HS-5 (cell line): ENCODE results near the gene HLA-DRB5.
"Not testable (repeated sequence)": the region's sequence is repeated elsewhere in the genome, so short reads cannot be mapped to it uniquely, and the experiment has no call there.

Experiments
- DNase-seq: peaks from one replicate; pipeline ENCODE4 v3.0.0-alpha.2; 2012; ENCODE audit warnings: low read depth

HLA-DRB5 gene

GRCh38 chr6:32501016-32501415 is 29.1 kb downstream of the HLA-DRB5 start:
- no peak for DNase-seq

GRCh38 chr6:32492351-32492750 is 37.7 kb downstream of the HLA-DRB5 start:
- DNase-seq = no peak

DNA sequence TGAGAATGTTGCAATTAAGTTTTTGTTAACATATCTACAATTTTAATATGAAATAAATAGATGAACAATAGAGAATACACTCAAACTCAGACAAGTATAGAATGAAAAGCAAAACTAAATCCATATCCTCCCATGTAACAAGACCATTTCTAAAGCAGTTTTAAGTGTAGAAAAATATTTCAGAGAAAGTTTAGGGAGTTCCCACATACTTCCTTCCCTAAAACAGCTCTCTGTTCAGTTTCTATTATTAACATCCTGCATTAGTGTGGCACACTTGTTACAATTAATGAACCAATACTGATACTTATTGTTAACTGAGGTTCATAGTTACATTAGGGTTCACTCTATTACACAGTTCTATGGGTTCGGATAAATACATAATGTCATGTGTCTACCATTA is 38.4 kb downstream of the HLA-DRB5 start:
- no peak for DNase-seq

GRCh38 chr6:32488083-32488482 is 42.0 kb downstream of the HLA-DRB5 start:
- no peak for DNase-seq

DNA sequence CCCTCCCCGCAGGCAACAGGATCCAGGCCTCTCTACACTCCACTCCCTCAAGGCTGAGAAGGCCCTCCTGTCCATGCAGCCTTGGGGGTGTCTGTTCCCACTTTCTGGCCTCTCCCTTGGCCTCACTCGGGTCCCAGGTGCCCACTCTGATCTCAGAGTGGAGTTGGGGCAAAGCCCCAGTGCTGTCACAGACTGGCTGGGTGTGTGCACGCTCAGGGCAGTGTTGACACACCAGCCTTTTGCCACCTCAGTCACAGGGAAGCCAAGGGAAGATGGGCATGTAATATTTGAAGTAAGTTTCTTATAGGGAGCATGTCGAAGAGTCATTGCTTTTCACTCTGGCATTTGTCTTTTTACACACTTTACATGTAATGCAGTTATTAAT is 45.5 kb downstream of the HLA-DRB5 start:
- no peak for DNase-seq

DNA sequence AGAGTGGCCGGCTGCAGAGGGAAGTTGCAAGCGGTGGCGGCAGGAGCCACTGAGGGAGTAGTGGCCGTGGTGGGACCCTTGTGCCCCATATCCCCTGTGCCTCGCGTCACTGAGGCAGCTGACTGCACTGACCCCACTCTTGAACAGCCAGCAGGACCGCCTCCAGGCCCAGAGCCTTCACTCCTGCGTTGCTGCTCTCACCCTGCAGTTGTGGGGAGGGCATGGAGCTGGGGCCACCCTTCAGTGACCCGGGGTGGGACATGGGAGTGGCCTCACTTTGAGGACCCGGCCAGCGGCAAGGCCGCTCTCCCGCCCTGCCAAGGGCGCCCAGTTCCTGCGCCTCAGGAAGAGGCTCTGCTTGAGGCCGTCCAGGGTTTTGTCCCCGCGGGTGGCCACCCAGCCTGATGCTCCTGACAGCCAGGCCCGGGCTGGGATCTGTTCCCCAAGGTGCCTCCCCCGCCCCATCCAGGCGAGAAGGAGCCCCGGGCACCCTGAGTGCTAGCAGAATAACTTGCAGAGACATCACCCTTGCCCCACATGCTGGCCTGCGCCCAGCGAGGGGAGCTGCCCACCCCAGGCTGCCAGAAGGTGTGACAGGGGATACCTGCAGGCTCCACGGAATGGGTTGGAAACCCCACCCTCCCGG is 46.0 kb downstream of the HLA-DRB5 start:
- no peak for DNase-seq

DNA sequence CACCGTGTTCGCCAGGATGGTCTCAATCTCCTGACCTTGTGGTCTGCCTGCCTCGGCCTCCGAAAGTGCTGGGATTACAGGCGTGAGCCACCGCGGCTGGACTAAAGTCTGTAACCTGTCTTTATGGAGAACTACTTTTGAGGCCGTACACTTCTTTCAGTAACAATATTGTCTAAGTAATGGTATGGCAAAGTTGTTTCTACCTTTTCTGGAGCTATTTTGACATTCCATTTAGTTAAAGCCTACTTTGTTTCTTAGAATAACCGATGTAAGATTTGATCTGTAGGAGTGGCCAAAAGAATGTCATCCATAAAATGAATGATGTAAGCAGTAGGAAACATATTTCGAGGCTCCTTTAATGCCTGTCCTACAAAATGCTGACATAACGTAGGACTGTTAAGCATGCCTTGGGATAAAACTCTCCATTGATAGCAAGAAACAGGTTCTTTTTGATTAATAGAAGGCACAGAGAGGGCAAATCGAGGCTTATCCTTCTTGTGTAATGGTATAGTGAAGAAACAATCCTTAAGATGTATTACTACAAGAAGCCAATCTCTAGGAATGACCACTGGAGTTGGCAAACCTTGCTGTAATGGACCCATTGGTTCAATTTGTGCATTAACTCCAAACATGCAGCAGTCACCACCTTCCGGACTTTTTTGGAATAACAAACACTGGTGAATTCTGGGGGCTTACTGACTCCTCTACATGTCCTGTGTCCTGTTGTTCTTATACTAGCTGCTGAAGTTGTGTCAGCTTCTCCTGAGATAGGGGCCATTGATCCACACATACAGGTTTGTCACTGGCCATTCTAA is 54.5 kb downstream of the HLA-DRB5 start:
- no peak for DNase-seq

DNA sequence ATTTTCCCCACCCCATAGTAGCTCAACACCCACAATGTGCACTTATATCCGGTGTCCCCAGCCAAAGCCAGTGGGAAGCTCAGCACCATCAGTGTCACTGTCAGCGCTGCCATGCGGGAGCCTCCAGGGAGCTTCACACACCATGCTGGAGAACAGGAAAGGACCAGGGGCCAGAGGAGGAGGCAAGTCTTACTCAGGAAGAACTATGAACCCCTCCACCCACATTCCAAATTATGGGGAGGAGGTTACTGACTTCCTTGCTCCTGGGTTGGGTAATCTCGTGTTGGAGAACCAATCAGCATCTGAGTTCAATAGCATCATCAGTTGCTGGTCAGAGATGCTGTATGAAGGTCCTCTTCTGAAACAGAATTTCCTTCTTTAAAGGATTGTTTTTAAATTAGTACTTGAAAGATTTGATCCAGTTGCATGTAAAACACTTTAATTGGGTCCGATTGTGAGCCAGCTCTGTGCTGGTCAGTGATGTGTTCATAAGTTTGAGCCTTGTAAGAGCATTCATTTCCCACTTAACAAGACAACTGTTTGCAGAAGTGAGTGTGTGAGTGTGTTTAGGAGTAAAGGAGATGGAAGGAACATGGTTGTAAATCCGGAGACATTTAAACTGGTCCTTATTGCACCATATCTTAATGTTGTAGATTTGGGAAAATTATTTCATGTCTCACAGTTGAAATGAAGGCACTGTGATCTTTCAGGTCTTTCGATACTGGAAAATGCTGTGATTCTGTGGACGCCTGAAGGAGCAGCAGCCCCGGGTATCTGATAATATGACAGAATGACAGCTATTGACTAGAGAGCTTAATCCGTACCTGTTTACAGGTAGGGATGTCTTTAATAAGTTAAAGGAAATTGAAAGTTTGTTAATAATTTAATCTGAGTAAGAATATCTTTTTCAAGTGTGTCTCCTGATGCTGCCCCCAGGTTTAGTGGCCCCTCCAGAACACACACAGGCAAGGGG is 56.4 kb downstream of the HLA-DRB5 start:
- not testable (repeated sequence) for DNase-seq

DNA sequence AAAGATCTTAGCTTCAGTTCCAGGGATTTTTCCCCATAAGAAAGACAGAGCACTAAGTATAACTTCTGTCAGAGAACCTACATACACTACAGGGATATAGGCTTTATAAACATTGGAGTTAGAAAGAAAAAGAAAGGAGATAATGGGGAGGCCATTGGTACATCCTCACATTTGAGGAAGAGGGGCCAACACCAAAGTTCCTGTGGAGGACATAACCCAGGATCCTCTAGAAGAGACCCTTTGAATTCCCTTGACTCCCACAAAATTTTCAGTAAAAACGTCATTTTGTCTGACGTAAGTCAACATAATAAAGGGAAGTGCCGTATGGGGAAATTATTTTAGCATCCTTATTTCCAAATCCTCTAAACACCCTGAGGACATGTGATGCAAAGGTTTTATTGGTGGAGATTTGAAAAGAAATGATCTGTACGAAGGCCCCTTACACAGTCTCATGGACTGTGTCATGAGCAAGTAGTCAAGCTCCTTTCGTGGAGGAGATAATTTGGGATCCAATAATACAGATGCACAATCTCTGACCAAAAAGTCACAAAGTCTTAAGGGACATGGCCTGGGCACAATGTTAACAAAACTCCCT is 57.2 kb downstream of the HLA-DRB5 start:
- DNase-seq = no peak

- DNase-seq = not testable (repeated sequence)
These were observed 62.2 kb downstream of the HLA-DRB5 start for GRCh38 chr6:32467743-32468503.
